Measurements from ENCODE around the gene WDR93. TPM values are rescaled to one million over a fixed set of nuclear protein-coding genes. Genes with fewer than 3 reads are reported as not detected.

Gene WDR93
- total and polyA plus RNA-seq, 5 donors: 0.05 TPM; not detected in 4

Other genes starting within 250 kb of the WDR93 start
- under 1 TPM in 2 of 4 donors, not detected in 2; 0.24 to 0.76 TPM for gene RHCG, start 194.2 kb upstream of the WDR93 start, total RNA-seq
- 0.93 TPM for gene RHCG, start 194.2 kb upstream of the WDR93 start, polyA plus RNA-seq
- gene TICRR, start 115.3 kb upstream of the WDR93 start, total RNA-seq: under 1 TPM in 3 of 4 donors, not detected in 1; 0.06 to 0.23 (median 0.18) TPM
- 0.09 TPM for gene TICRR, start 115.3 kb upstream of the WDR93 start, polyA plus RNA-seq
- 1 to 10 TPM; 3.7 to 6.2 (median 5.5) TPM for gene KIF7, start 35.3 kb upstream of the WDR93 start, total RNA-seq
- gene KIF7, start 35.3 kb upstream of the WDR93 start, polyA plus RNA-seq: 4.4 TPM
- gene PLIN1, start 11.4 kb upstream of the WDR93 start, total RNA-seq: 10 to 100 TPM in 1 of 4 donors, 1 to 10 TPM in 2, under 1 TPM in 1; 0.68 to 24.6 (median 1.7) TPM
- 38.8 TPM for gene PLIN1, start 11.4 kb upstream of the WDR93 start, polyA plus RNA-seq
- 10 to 100 TPM in 1 of 4 donors, 1 to 10 TPM in 3; 8.8 to 10.3 (median 9.3) TPM for gene PEX11A, start 57 bp upstream of the WDR93 start, total RNA-seq
- gene PEX11A, start 57 bp upstream of the WDR93 start, polyA plus RNA-seq: 8.8 TPM
- gene MESP1, start 60.4 kb downstream of the WDR93 start, total RNA-seq: 1 to 10 TPM; 3.4 to 8.3 (median 7.7) TPM
- gene MESP1, start 60.4 kb downstream of the WDR93 start, polyA plus RNA-seq: 5.7 TPM
- under 1 TPM in 3 of 4 donors, not detected in 1; 0.29 to 0.34 (median 0.29) TPM for gene MESP2, start 85.5 kb downstream of the WDR93 start, total RNA-seq
- gene MESP2, start 85.5 kb downstream of the WDR93 start, polyA plus RNA-seq: 0.61 TPM
- gene ANPEP, start 124.0 kb downstream of the WDR93 start, total RNA-seq: 10 to 100 TPM in 3 of 4 donors, 1 to 10 TPM in 1; 8.9 to 16.3 (median 12.1) TPM
- 8.8 TPM for gene ANPEP, start 124.0 kb downstream of the WDR93 start, polyA plus RNA-seq
- 10 to 100 TPM; 38.5 to 42.6 (median 40.4) TPM for gene AP3S2, start 203.2 kb downstream of the WDR93 start, total RNA-seq
- 28.8 TPM for gene AP3S2, start 203.2 kb downstream of the WDR93 start, polyA plus RNA-seq
- gene ARPIN, start 222.1 kb downstream of the WDR93 start, total RNA-seq: 10 to 100 TPM; 12.3 to 16.0 (median 13.1) TPM
- 10.1 TPM for gene ARPIN, start 222.1 kb downstream of the WDR93 start, polyA plus RNA-seq

Data from right cardiac atrium (tissue), 5 donors.